Common myeloid progenitor, CD34-positive (primary cell): ENCODE data around the gene ESR1.

Experiments used
- CTCF ChIA-PET: fragments of 350-600 bp; sonication (Branson Sonifier 250); formaldehyde crosslinking; loops from one replicate; lab custom pipeline; 2021; ENCODE audit warnings: antibody characterized with exemption; lab: Charles Lee
- POLR2A ChIA-PET: fragments of 350-600 bp; sonication (Branson Sonifier 250); formaldehyde crosslinking; loops from one replicate; lab custom pipeline; 2021; ENCODE audit warnings: antibody characterized with exemption; lab: Charles Lee
- DNase-seq, 3 donors: peaks; one replicate each; pipeline versions ENCODE4 v3.0.0 to v3.0.0-alpha.2; 2013
- H3K27ac ChIP-seq, 2 experiments: 1 replicate in 1 of 2; 2 replicates in 1 of 2; pipeline ENCODE4 v1.7.0; 2013; ENCODE audit warnings: inconsistent platforms in 2 of 2, low read length in 2 of 2, mild to moderate bottlenecking in 2 of 2, low read depth in 1 of 2, moderate library complexity in 1 of 2; ENCODE audit not compliant: severe bottlenecking in 2 of 2, insufficient read depth in 1 of 2, poor library complexity in 1 of 2
- H3K27me3 ChIP-seq, 5 experiments: replicated peaks in 2 of 5; 1 replicate in 3 of 5; 2 replicates in 2 of 5; pipeline versions ENCODE4 v1.6.1 to v1.7.0; 2013; ENCODE audit warnings: low read length in 4 of 5, mild to moderate bottlenecking in 2 of 5, moderate library complexity in 2 of 5, inconsistent platforms in 1 of 5; ENCODE audit not compliant: insufficient read depth in 5 of 5, control insufficient read depth in 4 of 5
- H3K36me3 ChIP-seq, 4 experiments: 1 replicate in 2 of 4; 2 replicates in 2 of 4; pipeline versions ENCODE4 v1.6.1 to v1.7.0; 2013; ENCODE audit warnings: low read length in 3 of 4, control low read depth in 1 of 4, mild to moderate bottlenecking in 1 of 4; ENCODE audit not compliant: control insufficient read depth in 4 of 4, insufficient read depth in 4 of 4
- H3K4me1 ChIP-seq, 4 experiments: 1 replicate in 3 of 4; 2 replicates in 1 of 4; pipeline versions ENCODE4 v1.6.1 to v1.7.1; 2013; ENCODE audit warnings: low read length in 3 of 4, mild to moderate bottlenecking in 3 of 4, control low read depth in 1 of 4, inconsistent platforms in 1 of 4, moderate library complexity in 1 of 4; ENCODE audit not compliant: control insufficient read depth in 4 of 4, insufficient read depth in 4 of 4; ENCODE audit errors: control extremely low read depth in 1 of 4
- H3K4me3 ChIP-seq, 7 experiments: 1 replicate in 4 of 7; 2 replicates in 3 of 7; pipeline versions ENCODE4 v1.5.1 to v1.7.0; 2013; ENCODE audit warnings: mild to moderate bottlenecking in 7 of 7, low read length in 6 of 7, moderate library complexity in 6 of 7, inconsistent platforms in 2 of 7, low read depth in 2 of 7, control low read depth in 1 of 7; ENCODE audit not compliant: insufficient read depth in 4 of 7, control insufficient read depth in 1 of 7; ENCODE audit errors: extremely low read depth in 1 of 7
- H3K9me3 ChIP-seq, 5 experiments: 1 replicate in 4 of 5; 2 replicates in 1 of 5; pipeline versions ENCODE4 v1.6.1 to v1.7.1; 2013; ENCODE audit warnings: low read length in 4 of 5, mild to moderate bottlenecking in 2 of 5, inconsistent platforms in 1 of 5, low read depth in 1 of 5, moderate library complexity in 1 of 5; ENCODE audit not compliant: control insufficient read depth in 4 of 5, insufficient read depth in 2 of 5; ENCODE audit errors: control extremely low read depth in 1 of 5
- WGBS: methylation state at CpG from one replicate; pipeline ENCODE4 v1.1.5; 2013; ENCODE audit not compliant: insufficient coverage; 5-methylcytosine and 5-hydroxymethylcytosine counted together

ESR1 gene

GRCh38 chr6:151904631-151905030, 97.1 kb downstream of the ESR1 start:
- no peaks in the 10 kb centered on the region for H3K4me1 ChIP-seq
- CTCF ChIA-PET: no interaction called here
- H3K9me3 ChIP-seq: no peaks in the 10 kb centered on the region
- H3K27me3 ChIP-seq: no peaks in the 10 kb centered on the region
- POLR2A ChIA-PET: no interaction called here
- H3K27ac ChIP-seq: no peak overlapping the region
- H3K4me3 ChIP-seq: no peak overlapping the region
- H3K36me3 ChIP-seq: no peaks in the 10 kb centered on the region
- no peak for DNase-seq
- WGBS: no CpG with 5 or more reads among the region's 4 CpGs

GRCh38 chr6:151905072-151905471, 97.6 kb downstream of the ESR1 start:
- CTCF ChIA-PET: no interaction called here
- Histone ChIP-seq H3K9me3 (no peaks in the 10 kb centered on the region), H3K36me3 (no peaks in the 10 kb centered on the region), H3K27ac (no peak overlapping the region), H3K4me1 (no peaks in the 10 kb centered on the region), H3K27me3 (no peaks in the 10 kb centered on the region), H3K4me3 (no peak overlapping the region)
- POLR2A ChIA-PET: no interaction called here
- 97% methylated on average over 3 of the region's 3 CpGs for WGBS
- no peak for DNase-seq

GRCh38 chr6:151905854-151906253, 98.4 kb downstream of the ESR1 start:
- no peak overlapping the region for H3K27ac ChIP-seq
- DNase-seq: no peak
- ChIA-PET CTCF (no interaction called here), POLR2A (no interaction called here)
- H3K9me3 ChIP-seq: no peaks in the 10 kb centered on the region
- WGBS: 100% methylated on average over 1 of the region's 4 CpGs
- no peak overlapping the region for H3K4me3 ChIP-seq
- H3K4me1 ChIP-seq: no peaks in the 10 kb centered on the region
- H3K27me3 ChIP-seq: no peaks in the 10 kb centered on the region
- H3K36me3 ChIP-seq: no peaks in the 10 kb centered on the region

GRCh38 chr6:151911401-151911800, 103.9 kb downstream of the ESR1 start:
- H3K27me3 ChIP-seq: no peaks in the 10 kb centered on the region
- no peaks in the 10 kb centered on the region for H3K9me3 ChIP-seq
- no peak overlapping the region for H3K4me3 ChIP-seq
- no peaks in the 10 kb centered on the region for H3K36me3 ChIP-seq
- CTCF ChIA-PET: no interaction called here
- WGBS: 100% methylated on average over 1 of the region's 2 CpGs
- no peaks in the 10 kb centered on the region for H3K4me1 ChIP-seq
- H3K27ac ChIP-seq: no peak overlapping the region
- no peak for DNase-seq
- POLR2A ChIA-PET: no interaction called here

GRCh38 chr6:151914484-151914883, 107.0 kb downstream of the ESR1 start:
- Histone ChIP-seq H3K36me3 (no peaks in the 10 kb centered on the region), H3K4me1 (no peaks in the 10 kb centered on the region), H3K27ac (no peak overlapping the region), H3K27me3 (no peaks in the 10 kb centered on the region), H3K4me3 (no peak overlapping the region), H3K9me3 (no peaks in the 10 kb centered on the region)
- no CpG with 5 or more reads among the region's 4 CpGs for WGBS
- DNase-seq: no peak
- POLR2A ChIA-PET: no interaction called here
- CTCF ChIA-PET: no interaction called here

GRCh38 chr6:151916075-151916474, 108.6 kb downstream of the ESR1 start:
- CTCF ChIA-PET: no interaction called here
- H3K36me3 ChIP-seq: no peaks in the 10 kb centered on the region
- no peaks in the 10 kb centered on the region for H3K4me1 ChIP-seq
- H3K27me3 ChIP-seq: no peaks in the 10 kb centered on the region
- H3K4me3 ChIP-seq: no peak overlapping the region
- DNase-seq: no peak
- POLR2A ChIA-PET: no interaction called here
- no peak overlapping the region for H3K27ac ChIP-seq
- 100% methylated on average over 1 of the region's 3 CpGs for WGBS
- peaks cover 0 to 3% (median 0%) of the 10 kb centered on the region in 5 experiments for H3K9me3 ChIP-seq

GRCh38 chr6:151916680-151917164, 109.2 kb downstream of the ESR1 start:
- POLR2A ChIA-PET: no interaction called here
- H3K27ac ChIP-seq: no peak overlapping the region
- H3K4me3 ChIP-seq: no peak overlapping the region
- peaks cover 0 to 4% (median 0%) of the 10 kb centered on the region in 5 experiments for H3K9me3 ChIP-seq
- 93% methylated on average over 3 of the region's 3 CpGs for WGBS
- H3K36me3 ChIP-seq: no peaks in the 10 kb centered on the region
- no peaks in the 10 kb centered on the region for H3K27me3 ChIP-seq
- H3K4me1 ChIP-seq: no peaks in the 10 kb centered on the region
- no peak for DNase-seq
- CTCF ChIA-PET: no interaction called here
